ENCODE results near the gene THAP2. TPM values are rescaled to one million over a fixed set of nuclear protein-coding genes. Genes with fewer than 3 reads are reported as not detected.

Gene THAP2
- total and polyA plus RNA-seq, 2 donors (not counting 3 experiments of a cell fraction or from before 2014, with no cell fraction given) = 1.4 to 4.4 TPM

GRCh38 chr12:71726548-71726947, 62.4 kb downstream of the THAP2 start:
- no peaks in the 10 kb centered on the region for H3K36me3 ChIP-seq (ENCODE audit: control insufficient read depth in 2 of 2, extremely low read depth in 1 of 2, insufficient read depth in 2 of 2, low read length in 2 of 2)
- TF ChIP-seq CTCF (IDR thresholded peaks at IDR 0.05; ENCODE audit: extremely low read depth in 1 of 2, insufficient read depth in 1 of 2, low read depth in 1 of 2, low read length in 2 of 2) (no peak), POLR2A (IDR thresholded peaks at IDR 0.05; ENCODE audit: low read depth, low read length) (no peak), JUN (IDR thresholded peaks at IDR 0.05; ENCODE audit: borderline replicate concordance, insufficient read depth, insufficient read length, low read depth) (no peak)
- TF ChIP-seq, protein P1, sequence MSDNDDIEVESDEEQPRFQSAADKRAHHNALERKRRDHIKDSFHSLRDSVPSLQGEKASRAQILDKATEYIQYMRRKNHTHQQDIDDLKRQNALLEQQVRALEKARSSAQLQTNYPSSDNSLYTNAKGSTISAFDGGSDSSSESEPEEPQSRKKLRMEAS (IDR thresholded peaks at IDR 0.05; ENCODE audit: insufficient read depth, insufficient read length) = no peak
- no peak for FAIRE-seq
- H3K27ac ChIP-seq (ENCODE audit: insufficient read depth, low read depth, low read length) = no peak overlapping the region
- no peaks in the 10 kb centered on the region for H3K4me1 ChIP-seq (ENCODE audit: control insufficient read depth, extremely low read depth, insufficient read depth, low read length)
- no peaks in the 10 kb centered on the region for H3K9me1 ChIP-seq (replicated peaks; ENCODE audit: control insufficient read depth, extremely low read depth, insufficient read depth, low read length)
- no TSS peak for BruUV-seq (replicated peaks)
- H3K4me3 ChIP-seq (replicated peaks in 1 of 3; ENCODE audit: insufficient read depth in 1 of 3, low read depth in 1 of 3, low read length in 3 of 3) = no peak overlapping the region
- CTCF ChIA-PET = interaction anchor here (0.9 to 1.9 kb wide), 2 partner anchors 20 to 30 kb away, joined by 3 to 6 read pairs; no protein-coding TSS in a partner anchor
- H3K9ac ChIP-seq (replicated peaks; ENCODE audit: extremely low read depth, insufficient read depth, low read length) = no peak overlapping the region
- POLR2A ChIA-PET = no interaction called here
- H2AFZ ChIP-seq (ENCODE audit: low read depth, low read length) = no peak overlapping the region
- dilution Hi-C loops (cut with MboI; ENCODE audit: extremely low pct_ligation_motif_present, low sequenced_read_pairs) = no loop called here
- H3K79me2 ChIP-seq (ENCODE audit: control insufficient read depth, insufficient read depth, low read length) = no peaks in the 10 kb centered on the region
- H4K20me1 ChIP-seq (replicated peaks; ENCODE audit: control insufficient read depth, extremely low read depth, insufficient read depth, low read length) = no peaks in the 10 kb centered on the region
- intact Hi-C loops (cut with micrococcal nuclease) = no loop called here
- H3K27me3 ChIP-seq (ENCODE audit: control insufficient read depth in 2 of 2, insufficient read depth in 2 of 2, low read length in 2 of 2) = peaks cover 0 to 2% of the 10 kb centered on the region in 2 experiments
- no peak for DNase-seq (ENCODE audit: low read depth, low spot score)
- H3K9me3 ChIP-seq (replicated peaks; ENCODE audit: control insufficient read depth, insufficient read depth, low read length) = no peaks in the 10 kb centered on the region
- H3K4me2 ChIP-seq (ENCODE audit: insufficient read depth, low read length) = no peak overlapping the region

GRCh38 chr12:71727958-71728357, 63.9 kb downstream of the THAP2 start:
- H3K4me1 ChIP-seq (ENCODE audit: control insufficient read depth, extremely low read depth, insufficient read depth, low read length) = no peaks in the 10 kb centered on the region
- intact Hi-C loops (cut with micrococcal nuclease) = no loop called here

More at GRCh38 chr12:71727958-71728357, 63.9 kb downstream of the THAP2 start:
- no peak overlapping the region for H3K27ac ChIP-seq (ENCODE audit: insufficient read depth, low read depth, low read length)
- POLR2A ChIA-PET = no interaction called here
- H3K79me2 ChIP-seq (ENCODE audit: control insufficient read depth, insufficient read depth, low read length) = no peaks in the 10 kb centered on the region
- DNase-seq (ENCODE audit: low read depth, low spot score) (no peak), FAIRE-seq (no peak)
- no peak overlapping the region for H2AFZ ChIP-seq (ENCODE audit: low read depth, low read length)
- BruUV-seq (replicated peaks) = no TSS peak
- no peaks in the 10 kb centered on the region for H3K9me3 ChIP-seq (replicated peaks; ENCODE audit: control insufficient read depth, insufficient read depth, low read length)
- no peaks in the 10 kb centered on the region for H4K20me1 ChIP-seq (replicated peaks; ENCODE audit: control insufficient read depth, extremely low read depth, insufficient read depth, low read length)
- TF ChIP-seq POLR2A (IDR thresholded peaks at IDR 0.05; ENCODE audit: low read depth, low read length) = no peak
- TF ChIP-seq FOS (IDR thresholded peaks at IDR 0.05; ENCODE audit: borderline replicate concordance, insufficient read depth, low read length) = no peak
- TF ChIP-seq CTCF (IDR thresholded peaks at IDR 0.05; ENCODE audit: extremely low read depth in 1 of 2, insufficient read depth in 1 of 2, low read depth in 1 of 2, low read length in 2 of 2) = no peak
- no peak for TF ChIP-seq POLR2AphosphoS5 (IDR thresholded peaks at IDR 0.05; ENCODE audit: insufficient read depth, low read depth, low read length)
- TF ChIP-seq JUN (IDR thresholded peaks at IDR 0.05; ENCODE audit: borderline replicate concordance, insufficient read depth, insufficient read length, low read depth) = no peak
- no peak for TF ChIP-seq MYC (IDR thresholded peaks at IDR 0.05; ENCODE audit: low read depth, low read length)
- TF ChIP-seq EZH2 (IDR thresholded peaks at IDR 0.05; ENCODE audit: borderline replicate concordance, low read depth, low read length, severe bottlenecking) = no peak
- no peak for TF ChIP-seq GATA2 (IDR thresholded peaks at IDR 0.05; ENCODE audit: insufficient read depth, insufficient read length, low read depth, low read length)
- TF ChIP-seq, protein P1 (IDR thresholded peaks at IDR 0.05; ENCODE audit: insufficient read depth, insufficient read length) = no peak
- dilution Hi-C loops (cut with MboI; ENCODE audit: extremely low pct_ligation_motif_present, low sequenced_read_pairs) = no loop called here
- H3K9ac ChIP-seq (replicated peaks; ENCODE audit: extremely low read depth, insufficient read depth, low read length) = no peak overlapping the region
- H3K4me2 ChIP-seq (ENCODE audit: insufficient read depth, low read length) = no peak overlapping the region
- CTCF ChIA-PET = interaction anchor here (1.9 kb wide), 1 partner anchor 19 kb away, joined by 6 read pairs; no protein-coding TSS in a partner anchor
- H3K36me3 ChIP-seq (ENCODE audit: control insufficient read depth in 2 of 2, extremely low read depth in 1 of 2, insufficient read depth in 2 of 2, low read length in 2 of 2) = no peaks in the 10 kb centered on the region
- H3K9me1 ChIP-seq (replicated peaks; ENCODE audit: control insufficient read depth, extremely low read depth, insufficient read depth, low read length) = no peaks in the 10 kb centered on the region
- peaks cover 0 to 2% of the 10 kb centered on the region in 2 experiments for H3K27me3 ChIP-seq (ENCODE audit: control insufficient read depth in 2 of 2, insufficient read depth in 2 of 2, low read length in 2 of 2)
- H3K4me3 ChIP-seq (replicated peaks in 1 of 3; ENCODE audit: insufficient read depth in 1 of 3, low read depth in 1 of 3, low read length in 3 of 3) = no peak overlapping the region

Data from endothelial cell of umbilical vein (primary cell).